Measurements from ENCODE around the gene CPNE6. TPM values are rescaled to one million over a fixed set of nuclear protein-coding genes. Genes with fewer than 3 reads are reported as not detected.

CPNE6 gene
- total and polyA plus RNA-seq, 2 of the 8 experiments (the other 6 are each of a cell fraction or from before 2014, with no cell fraction given): 0.05 TPM; not detected in 1

GRCh38 chr14:24064091-24064795, 7.1 kb upstream of the CPNE6 start (continued):
- TF ChIP-seq SAP30 (IDR thresholded peaks at IDR 0.05; ENCODE audit: insufficient read depth, insufficient replicate concordance, low read length) (no peak), NANOG (IDR thresholded peaks at IDR 0.05; ENCODE audit: insufficient read depth, low read depth, low read length, poor library complexity, severe bottlenecking) (no peak), SP2 (IDR thresholded peaks at IDR 0.05; ENCODE audit: low read length) (no peak), CBX5 (IDR thresholded peaks at IDR 0.05; ENCODE audit: low read depth, low read length) (no peak), RXRA (IDR thresholded peaks at IDR 0.05; ENCODE audit: insufficient read depth, low read depth, low read length) (no peak)

All from H1 (cell line).